Stimulated activated CD8-positive, alpha-beta memory T cell treated with anti-CD3 and anti-CD28 coated beads, Interleukin-2, amount 100 ng/mL, for 48 hours (primary cell): Measurements from ENCODE around the gene WIPF1.
"Not testable (repeated sequence)": the region's sequence is repeated elsewhere in the genome, so short reads cannot be mapped to it uniquely, and the experiment has no call there.

Source experiments
- DNase-seq, 2 donors: peaks; one replicate each; pipeline ENCODE4 v3.0.0-alpha.2; 2020; ENCODE audit warnings: low read depth in 2 of 2

WIPF1 gene

GRCh38 chr2:174572556-174572955 is 25.0 kb downstream of the WIPF1 start:
- no peak for DNase-seq

DNA sequence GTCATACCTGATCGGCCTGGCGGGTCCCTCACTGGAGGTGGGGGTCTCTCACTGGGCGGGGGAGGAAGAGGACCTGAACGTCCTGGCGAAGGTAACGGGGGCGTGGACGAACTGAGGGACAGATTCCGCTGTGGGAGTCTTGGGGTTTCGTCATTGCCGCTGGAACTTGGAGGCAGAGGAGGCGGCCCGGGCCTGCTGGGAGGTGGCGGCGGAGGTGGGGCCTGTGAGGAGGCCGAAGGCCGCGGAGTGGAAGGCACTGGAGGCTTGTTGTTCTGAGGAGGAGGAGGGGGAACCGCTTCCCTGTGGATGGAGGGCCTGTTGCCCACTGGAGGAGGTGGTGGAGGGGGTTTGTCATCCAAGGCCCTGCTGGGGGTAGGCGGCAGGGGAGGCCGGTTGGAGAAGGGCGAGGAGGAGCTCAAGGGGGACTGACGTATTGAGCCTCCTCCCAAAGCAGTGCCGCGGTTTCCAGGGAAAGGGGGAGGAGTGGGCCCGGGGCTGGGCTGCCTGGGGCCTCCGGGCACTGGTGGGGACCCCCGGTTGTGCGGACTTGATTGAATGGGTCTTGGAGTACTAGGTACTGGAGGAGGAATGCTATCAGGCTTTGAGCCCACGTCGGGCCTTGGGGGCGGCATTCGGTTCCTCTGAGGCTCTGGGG is 25.8 kb downstream of the WIPF1 start:
- DNase-seq, result no peak

DNA sequence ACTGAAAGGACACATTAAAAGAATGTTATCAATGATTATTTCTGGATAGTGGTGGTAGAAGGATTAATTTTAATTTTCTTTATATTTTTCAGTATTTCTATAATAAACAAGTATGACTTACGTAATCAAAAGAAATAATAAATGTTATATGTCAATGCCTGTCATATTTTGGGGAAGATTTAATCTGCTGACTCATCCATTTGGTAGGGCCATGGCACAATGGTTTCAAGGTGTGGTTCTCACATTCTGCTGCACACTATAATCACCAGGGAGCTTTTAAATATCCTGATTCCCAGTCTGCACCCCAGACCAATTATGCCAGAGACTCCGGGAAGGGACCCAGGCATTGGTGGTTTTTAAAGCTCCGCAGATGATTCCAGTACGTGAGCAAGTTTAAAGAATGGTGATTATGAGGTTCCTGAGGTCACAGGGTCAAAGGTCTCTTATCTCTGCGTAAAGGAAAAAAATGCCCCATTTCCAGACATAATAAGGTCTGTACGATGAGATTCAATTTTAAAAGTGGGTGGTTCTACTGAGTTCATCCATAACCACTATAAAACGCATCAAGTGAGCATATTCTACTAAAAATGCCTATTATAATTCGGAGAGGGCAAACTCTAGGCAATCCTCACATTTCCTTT is 27.2 kb downstream of the WIPF1 start:
- DNase-seq, result no peak

DNA sequence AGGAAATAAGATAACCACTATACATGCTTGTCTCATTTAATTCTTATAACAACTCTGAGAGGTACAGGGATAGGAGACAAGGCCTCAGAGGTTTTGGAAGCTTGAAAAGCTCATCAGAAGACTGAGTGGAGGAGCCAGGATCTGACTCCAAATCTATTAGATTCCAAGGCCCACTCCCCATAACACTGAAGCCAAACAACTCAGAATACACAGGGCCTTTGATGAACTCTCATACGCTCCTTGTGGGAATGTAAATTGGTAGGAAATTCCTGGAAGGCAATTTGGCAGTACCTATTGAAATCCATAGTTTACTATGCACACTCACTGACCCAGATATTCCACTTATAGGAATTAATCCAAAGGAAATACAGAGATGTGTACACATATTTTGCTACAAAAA is 27.9 kb downstream of the WIPF1 start:
- no peak for DNase-seq

GRCh38 chr2:174568425-174568824 is 29.2 kb downstream of the WIPF1 start:
- DNase-seq, result no peak

- DNase-seq, result no peak
Measured at GRCh38 chr2:174566871-174567270, 30.7 kb downstream of the WIPF1 start.

GRCh38 chr2:174563530-174564282 is 33.9 kb downstream of the WIPF1 start:
- DNase-seq, result no peak

GRCh38 chr2:174561972-174562370 is 35.6 kb downstream of the WIPF1 start:
- DNase-seq, result no peak

- no peak for DNase-seq
Measured at GRCh38 chr2:174561283-174561971, 36.2 kb downstream of the WIPF1 start.

DNA sequence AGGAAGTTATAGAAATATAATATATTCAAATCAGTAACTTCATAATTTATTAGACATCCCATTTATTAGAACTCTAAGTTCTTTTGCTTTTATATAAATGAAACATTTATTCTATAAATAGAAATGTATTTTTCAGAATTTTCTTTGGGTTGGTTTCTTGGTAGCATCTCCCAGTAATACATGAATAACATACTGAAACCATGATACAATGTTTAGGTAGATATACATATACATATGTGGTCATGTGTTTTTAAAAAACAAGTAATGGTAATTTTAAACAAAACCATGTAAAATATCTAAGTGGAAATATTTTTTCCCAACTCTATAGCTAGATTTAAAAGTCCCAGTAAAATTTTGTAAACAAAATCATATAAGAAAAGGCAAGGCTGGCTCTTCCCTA is 36.9 kb downstream of the WIPF1 start:
- DNase-seq, result no peak

GRCh38 chr2:174555998-174556397 is 41.6 kb downstream of the WIPF1 start:
- DNase-seq, result no peak

GRCh38 chr2:174554529-174555150 is 43.0 kb downstream of the WIPF1 start:
- no peak for DNase-seq

DNA sequence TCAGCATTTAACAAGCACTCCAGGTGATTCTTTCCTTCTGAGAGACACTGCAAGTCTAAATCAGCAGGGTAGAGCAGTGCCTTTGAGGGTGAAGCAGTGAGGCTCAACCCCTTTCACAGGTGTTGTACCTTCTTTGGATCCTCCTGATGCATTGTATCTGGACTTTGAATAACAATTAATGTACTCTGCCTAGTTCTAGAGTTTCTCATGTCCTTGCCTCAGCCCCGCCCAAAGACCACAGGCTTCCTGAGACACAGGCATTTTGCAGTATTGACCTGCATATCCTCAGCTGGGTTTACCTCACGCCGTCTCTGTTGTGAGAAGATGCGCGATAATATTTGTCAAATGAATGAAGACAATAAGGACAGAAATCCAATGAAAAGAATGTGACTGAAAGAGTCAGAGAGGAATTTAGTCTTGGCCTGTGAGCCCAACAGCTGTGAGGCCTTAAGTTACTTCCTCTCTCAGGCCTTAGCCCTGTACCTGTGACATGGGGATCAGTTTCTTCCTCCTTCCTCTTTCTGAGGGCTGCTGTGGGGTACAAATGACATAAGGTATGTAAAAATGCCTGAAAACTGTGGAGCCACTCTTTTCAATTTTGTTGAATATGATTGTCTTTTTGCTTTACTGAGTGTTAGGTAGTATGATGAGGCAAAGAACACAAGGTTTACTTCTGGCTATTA is 43.7 kb downstream of the WIPF1 start:
- DNase-seq, result no peak

DNA sequence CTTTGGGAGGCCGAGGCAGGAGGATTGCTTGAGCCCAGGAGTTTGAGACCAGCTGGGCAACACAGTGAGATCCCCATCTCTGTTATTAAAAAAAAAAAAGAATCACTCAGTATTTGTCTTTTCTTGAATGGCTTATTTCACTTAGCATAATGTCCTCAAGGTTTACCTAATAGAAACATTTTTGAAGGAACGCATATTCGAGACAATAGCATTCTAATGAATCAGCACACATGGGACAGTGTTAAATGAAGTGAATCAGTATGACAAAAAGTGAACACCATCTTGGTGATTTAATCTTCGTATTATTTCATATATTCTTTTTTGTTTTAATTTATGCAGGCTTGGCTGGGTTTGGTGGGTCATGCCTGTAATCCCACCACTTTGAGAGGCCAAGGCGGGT is 44.7 kb downstream of the WIPF1 start:
- DNase-seq, result no peak

- no peak for DNase-seq
Measured at GRCh38 chr2:174551697-174552096, 45.9 kb downstream of the WIPF1 start.

- DNase-seq, result not testable (repeated sequence)
Measured at GRCh38 chr2:174548646-174549045, 49.0 kb downstream of the WIPF1 start.

- DNase-seq, result not testable (repeated sequence)
Measured at GRCh38 chr2:174548021-174548420, 49.6 kb downstream of the WIPF1 start.

- DNase-seq, result peak in 1 of 2 donors; percentile 22
Measured at GRCh38 chr2:174546519-174547506, 50.8 kb downstream of the WIPF1 start.

DNA sequence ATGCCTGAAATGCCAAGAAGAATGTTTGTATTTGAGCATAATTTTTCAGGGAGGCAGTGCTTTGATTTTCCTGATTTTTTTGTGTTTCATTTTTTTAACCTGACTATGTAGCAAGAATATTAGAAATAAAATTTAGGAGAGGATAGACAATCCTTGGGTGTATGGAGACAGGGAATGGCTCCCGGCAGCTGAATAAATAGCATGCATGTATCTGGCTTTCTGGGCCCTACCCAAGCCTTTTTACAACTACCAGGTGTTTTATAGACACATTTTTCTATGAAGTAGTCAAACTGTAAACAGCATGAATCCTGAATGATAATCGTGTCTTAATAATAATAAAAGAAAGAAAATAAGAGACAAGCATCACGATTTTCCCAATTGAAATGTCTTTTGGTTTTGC is 52.4 kb downstream of the WIPF1 start:
- no peak for DNase-seq

GRCh38 chr2:174544802-174545201 is 52.8 kb downstream of the WIPF1 start:
- DNase-seq, result no peak
